Measurements from ENCODE around the gene AUTS2.

AUTS2 gene

DNA sequence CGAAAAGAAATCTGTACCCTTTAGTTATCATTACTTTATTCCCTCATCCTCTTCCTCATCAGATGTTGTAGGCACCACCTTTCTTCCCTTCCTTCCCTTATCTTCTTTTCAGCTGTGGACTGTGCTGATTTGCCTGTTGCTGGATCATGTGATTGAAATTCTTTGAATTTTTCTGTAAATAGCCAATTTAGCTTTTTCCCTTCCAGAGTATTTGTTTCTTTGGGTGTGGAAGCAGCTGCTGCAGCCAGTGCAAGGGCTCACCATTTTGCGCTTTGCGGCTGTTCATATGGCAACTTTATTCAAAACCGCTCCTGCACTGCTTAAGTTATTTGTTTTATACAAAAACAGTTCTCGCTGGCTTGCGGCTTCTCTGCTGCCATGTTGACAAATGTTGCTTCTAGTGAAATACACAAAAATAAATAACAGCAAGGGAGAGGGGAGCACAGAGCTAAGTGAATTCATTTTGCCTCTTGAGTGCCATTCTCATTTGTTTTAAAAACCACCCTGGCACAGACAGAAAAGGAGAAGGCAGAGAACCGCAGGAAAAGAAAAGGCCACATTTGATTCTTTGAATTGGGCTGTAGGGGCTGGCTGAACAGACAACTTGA, 151.2 kb downstream of the AUTS2 start:
- H3K36me3 ChIP-seq (ENCODE audit: control insufficient read depth in 2 of 2, insufficient read depth in 2 of 2, low read length in 2 of 2): no peaks in the 10 kb centered on the region
- H3K9ac ChIP-seq (ENCODE audit: low read depth in 1 of 2, low read length in 2 of 2): no peak overlapping the region
- no peaks in the 10 kb centered on the region for H3K4me1 ChIP-seq (ENCODE audit: control insufficient read depth in 2 of 2, insufficient read depth in 2 of 2, low read length in 2 of 2)
- H3K4me3 ChIP-seq (ENCODE audit: low read length in 2 of 2): no peak overlapping the region
- H3K27me3 ChIP-seq (ENCODE audit: control insufficient read depth in 2 of 2, insufficient read depth in 2 of 2, low read length in 2 of 2): no peaks in the 10 kb centered on the region
- H3K27ac ChIP-seq (ENCODE audit: low read depth in 2 of 2, low read length in 2 of 2): no peak overlapping the region
- no peaks in the 10 kb centered on the region for H3K9me3 ChIP-seq (ENCODE audit: control insufficient read depth in 2 of 2, low read length in 2 of 2)

DNA sequence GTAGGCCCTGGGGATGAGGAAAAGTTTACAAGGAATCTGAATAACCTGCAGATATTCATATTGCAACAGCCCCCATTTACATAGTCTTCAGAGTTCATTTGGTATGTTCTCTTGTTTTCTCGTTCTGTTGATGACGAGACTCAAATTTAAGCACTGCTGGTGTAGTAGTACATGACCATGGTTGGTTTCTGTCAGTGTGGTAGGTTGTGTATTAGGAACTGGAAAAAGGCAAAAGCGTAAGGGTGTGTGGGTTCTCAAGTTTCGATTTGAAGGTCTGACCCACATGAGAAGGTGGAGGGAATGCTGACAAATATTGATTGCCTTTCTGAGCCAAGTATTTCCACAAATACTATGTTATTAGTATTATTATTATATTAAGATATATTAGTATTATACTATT, 151.7 kb downstream of the AUTS2 start:
- H3K4me1 ChIP-seq (ENCODE audit: control insufficient read depth in 2 of 2, insufficient read depth in 2 of 2, low read length in 2 of 2): no peaks in the 10 kb centered on the region
- no peak overlapping the region for H3K27ac ChIP-seq (ENCODE audit: low read depth in 2 of 2, low read length in 2 of 2)
- H3K4me3 ChIP-seq (ENCODE audit: low read length in 2 of 2): no peak overlapping the region
- H3K27me3 ChIP-seq (ENCODE audit: control insufficient read depth in 2 of 2, insufficient read depth in 2 of 2, low read length in 2 of 2): no peaks in the 10 kb centered on the region
- no peak overlapping the region for H3K9ac ChIP-seq (ENCODE audit: low read depth in 1 of 2, low read length in 2 of 2)
- H3K9me3 ChIP-seq (ENCODE audit: control insufficient read depth in 2 of 2, low read length in 2 of 2): no peaks in the 10 kb centered on the region
- no peaks in the 10 kb centered on the region for H3K36me3 ChIP-seq (ENCODE audit: control insufficient read depth in 2 of 2, insufficient read depth in 2 of 2, low read length in 2 of 2)

DNA sequence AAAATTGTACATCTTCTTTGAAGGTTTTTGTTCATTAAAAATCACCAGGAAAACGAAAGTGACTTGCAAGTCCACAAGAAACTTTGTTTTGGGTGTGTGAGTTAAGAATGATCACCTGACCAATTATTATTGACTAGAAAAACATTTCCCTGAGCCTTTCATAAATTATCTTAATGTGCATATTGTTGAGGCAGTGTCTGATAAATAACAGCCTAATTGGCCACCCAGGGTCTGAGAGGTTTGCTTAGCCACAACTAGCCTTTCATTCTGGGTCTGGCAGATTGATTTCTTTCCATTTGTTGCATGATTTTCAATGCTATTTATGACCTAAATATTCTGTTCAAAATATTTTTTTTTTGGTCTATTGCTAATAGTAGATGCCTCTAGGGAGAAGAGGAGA, 152.8 kb downstream of the AUTS2 start:
- no peaks in the 10 kb centered on the region for H3K9me3 ChIP-seq (ENCODE audit: control insufficient read depth in 2 of 2, low read length in 2 of 2)
- no peaks in the 10 kb centered on the region for H3K27me3 ChIP-seq (ENCODE audit: control insufficient read depth in 2 of 2, insufficient read depth in 2 of 2, low read length in 2 of 2)
- H3K4me1 ChIP-seq (ENCODE audit: control insufficient read depth in 2 of 2, insufficient read depth in 2 of 2, low read length in 2 of 2): no peaks in the 10 kb centered on the region
- no peaks in the 10 kb centered on the region for H3K36me3 ChIP-seq (ENCODE audit: control insufficient read depth in 2 of 2, insufficient read depth in 2 of 2, low read length in 2 of 2)
- H3K4me3 ChIP-seq (ENCODE audit: low read length in 2 of 2): no peak overlapping the region
- no peak overlapping the region for H3K9ac ChIP-seq (ENCODE audit: low read depth in 1 of 2, low read length in 2 of 2)
- H3K27ac ChIP-seq (ENCODE audit: low read depth in 2 of 2, low read length in 2 of 2): no peak overlapping the region

- no peaks in the 10 kb centered on the region for H3K27me3 ChIP-seq (ENCODE audit: control insufficient read depth in 2 of 2, insufficient read depth in 2 of 2, low read length in 2 of 2)
- H3K27ac ChIP-seq (ENCODE audit: low read depth in 2 of 2, low read length in 2 of 2): no peak overlapping the region
Observed at GRCh38 chr7:69753981-69754380, 155.7 kb downstream of the AUTS2 start.

DNA sequence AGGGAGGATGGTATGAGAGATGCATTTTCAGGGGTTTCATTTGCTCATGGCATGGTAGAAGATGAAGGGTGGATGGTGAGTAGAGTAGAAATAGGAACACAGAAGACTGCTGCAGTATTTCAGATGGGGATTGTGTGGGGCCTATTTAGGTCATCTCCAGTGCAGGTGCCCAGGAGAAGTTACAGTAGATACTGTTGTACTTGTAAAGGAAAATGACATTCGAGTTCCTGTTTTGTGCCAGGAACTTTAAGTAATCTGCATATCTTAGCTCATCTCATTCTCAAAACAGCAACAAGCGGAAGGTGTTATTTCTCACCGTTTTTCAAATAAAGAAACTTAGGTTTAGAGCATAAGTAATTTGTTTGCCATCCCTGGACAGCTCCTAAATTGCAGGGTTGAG, 156.2 kb downstream of the AUTS2 start:
- Histone ChIP-seq H3K4me3 (ENCODE audit: low read length in 2 of 2) (no peak overlapping the region), H3K27me3 (ENCODE audit: control insufficient read depth in 2 of 2, insufficient read depth in 2 of 2, low read length in 2 of 2) (no peaks in the 10 kb centered on the region), H3K9ac (ENCODE audit: low read depth in 1 of 2, low read length in 2 of 2) (no peak overlapping the region), H3K9me3 (ENCODE audit: control insufficient read depth in 2 of 2, low read length in 2 of 2) (no peaks in the 10 kb centered on the region), H3K36me3 (ENCODE audit: control insufficient read depth in 2 of 2, insufficient read depth in 2 of 2, low read length in 2 of 2) (no peaks in the 10 kb centered on the region), H3K4me1 (ENCODE audit: control insufficient read depth in 2 of 2, insufficient read depth in 2 of 2, low read length in 2 of 2) (no peaks in the 10 kb centered on the region), H3K27ac (ENCODE audit: low read depth in 2 of 2, low read length in 2 of 2) (no peak overlapping the region)

More at GRCh38 chr7:69753981-69754380, 155.7 kb downstream of the AUTS2 start:
- no peaks in the 10 kb centered on the region for H3K36me3 ChIP-seq (ENCODE audit: control insufficient read depth in 2 of 2, insufficient read depth in 2 of 2, low read length in 2 of 2)
- H3K4me1 ChIP-seq (ENCODE audit: control insufficient read depth in 2 of 2, insufficient read depth in 2 of 2, low read length in 2 of 2): no peaks in the 10 kb centered on the region
- no peaks in the 10 kb centered on the region for H3K9me3 ChIP-seq (ENCODE audit: control insufficient read depth in 2 of 2, low read length in 2 of 2)
- H3K9ac ChIP-seq (ENCODE audit: low read depth in 1 of 2, low read length in 2 of 2): no peak overlapping the region
- no peak overlapping the region for H3K4me3 ChIP-seq (ENCODE audit: low read length in 2 of 2)

- Histone ChIP-seq H3K27ac (ENCODE audit: low read depth in 2 of 2, low read length in 2 of 2) (no peak overlapping the region), H3K36me3 (ENCODE audit: control insufficient read depth in 2 of 2, insufficient read depth in 2 of 2, low read length in 2 of 2) (no peaks in the 10 kb centered on the region), H3K9ac (ENCODE audit: low read depth in 1 of 2, low read length in 2 of 2) (no peak overlapping the region), H3K4me1 (ENCODE audit: control insufficient read depth in 2 of 2, insufficient read depth in 2 of 2, low read length in 2 of 2) (no peaks in the 10 kb centered on the region), H3K27me3 (ENCODE audit: control insufficient read depth in 2 of 2, insufficient read depth in 2 of 2, low read length in 2 of 2) (no peaks in the 10 kb centered on the region), H3K9me3 (ENCODE audit: control insufficient read depth in 2 of 2, low read length in 2 of 2) (no peaks in the 10 kb centered on the region), H3K4me3 (ENCODE audit: low read length in 2 of 2) (no peak overlapping the region)
Observed at GRCh38 chr7:69756235-69756634, 158.0 kb downstream of the AUTS2 start.

GRCh38 chr7:69757528-69757927, 159.3 kb downstream of the AUTS2 start:
- Histone ChIP-seq H3K27me3 (ENCODE audit: control insufficient read depth in 2 of 2, insufficient read depth in 2 of 2, low read length in 2 of 2) (no peaks in the 10 kb centered on the region), H3K9me3 (ENCODE audit: control insufficient read depth in 2 of 2, low read length in 2 of 2) (no peaks in the 10 kb centered on the region), H3K4me1 (ENCODE audit: control insufficient read depth in 2 of 2, insufficient read depth in 2 of 2, low read length in 2 of 2) (no peaks in the 10 kb centered on the region), H3K4me3 (ENCODE audit: low read length in 2 of 2) (no peak overlapping the region), H3K27ac (ENCODE audit: low read depth in 2 of 2, low read length in 2 of 2) (no peak overlapping the region), H3K9ac (ENCODE audit: low read depth in 1 of 2, low read length in 2 of 2) (no peak overlapping the region), H3K36me3 (ENCODE audit: control insufficient read depth in 2 of 2, insufficient read depth in 2 of 2, low read length in 2 of 2) (no peaks in the 10 kb centered on the region)

GRCh38 chr7:69757981-69758430, 159.7 kb downstream of the AUTS2 start:
- Histone ChIP-seq H3K9me3 (ENCODE audit: control insufficient read depth in 2 of 2, low read length in 2 of 2) (no peaks in the 10 kb centered on the region), H3K36me3 (ENCODE audit: control insufficient read depth in 2 of 2, insufficient read depth in 2 of 2, low read length in 2 of 2) (no peaks in the 10 kb centered on the region), H3K4me1 (ENCODE audit: control insufficient read depth in 2 of 2, insufficient read depth in 2 of 2, low read length in 2 of 2) (no peaks in the 10 kb centered on the region), H3K27me3 (ENCODE audit: control insufficient read depth in 2 of 2, insufficient read depth in 2 of 2, low read length in 2 of 2) (no peaks in the 10 kb centered on the region), H3K9ac (ENCODE audit: low read depth in 1 of 2, low read length in 2 of 2) (no peak overlapping the region), H3K27ac (ENCODE audit: low read depth in 2 of 2, low read length in 2 of 2) (no peak overlapping the region), H3K4me3 (ENCODE audit: low read length in 2 of 2) (no peak overlapping the region)

DNA sequence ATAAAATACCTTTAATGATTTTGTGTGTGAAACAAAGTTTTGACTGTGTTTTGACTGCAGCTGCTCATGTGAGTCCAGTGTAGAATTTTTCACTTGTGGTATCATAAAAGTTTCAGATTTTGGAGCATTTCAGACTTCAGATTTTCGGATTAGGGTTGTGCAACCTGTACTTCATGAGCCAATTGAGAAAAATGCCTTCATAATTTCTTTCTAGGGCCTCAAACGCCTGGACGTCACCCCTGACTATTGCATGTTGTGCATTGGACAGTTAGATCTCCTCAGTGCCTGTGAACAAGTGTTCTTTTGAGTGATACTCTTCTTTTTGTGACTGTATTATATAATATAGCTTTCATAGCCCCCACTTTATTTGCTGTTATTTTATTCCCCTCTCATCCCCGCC, 161.1 kb downstream of the AUTS2 start:
- Histone ChIP-seq H3K4me1 (ENCODE audit: control insufficient read depth in 2 of 2, insufficient read depth in 2 of 2, low read length in 2 of 2) (no peaks in the 10 kb centered on the region), H3K27me3 (ENCODE audit: control insufficient read depth in 2 of 2, insufficient read depth in 2 of 2, low read length in 2 of 2) (no peaks in the 10 kb centered on the region), H3K9ac (ENCODE audit: low read depth in 1 of 2, low read length in 2 of 2) (no peak overlapping the region), H3K9me3 (ENCODE audit: control insufficient read depth in 2 of 2, low read length in 2 of 2) (no peaks in the 10 kb centered on the region), H3K27ac (ENCODE audit: low read depth in 2 of 2, low read length in 2 of 2) (no peak overlapping the region), H3K4me3 (ENCODE audit: low read length in 2 of 2) (no peak overlapping the region), H3K36me3 (ENCODE audit: control insufficient read depth in 2 of 2, insufficient read depth in 2 of 2, low read length in 2 of 2) (no peaks in the 10 kb centered on the region)

GRCh38 chr7:69761290-69761922, 163.1 kb downstream of the AUTS2 start:
- Histone ChIP-seq H3K27me3 (ENCODE audit: control insufficient read depth in 2 of 2, insufficient read depth in 2 of 2, low read length in 2 of 2) (no peaks in the 10 kb centered on the region), H3K4me3 (ENCODE audit: low read length in 2 of 2) (no peak overlapping the region), H3K9me3 (ENCODE audit: control insufficient read depth in 2 of 2, low read length in 2 of 2) (no peaks in the 10 kb centered on the region), H3K36me3 (ENCODE audit: control insufficient read depth in 2 of 2, insufficient read depth in 2 of 2, low read length in 2 of 2) (no peaks in the 10 kb centered on the region), H3K27ac (ENCODE audit: low read depth in 2 of 2, low read length in 2 of 2) (no peak overlapping the region), H3K4me1 (ENCODE audit: control insufficient read depth in 2 of 2, insufficient read depth in 2 of 2, low read length in 2 of 2) (no peaks in the 10 kb centered on the region), H3K9ac (ENCODE audit: low read depth in 1 of 2, low read length in 2 of 2) (no peak overlapping the region)

All from mucosa of rectum (tissue), 2 donors.